ENCODE data around the gene MAST4. TPM values are rescaled to one million over a fixed set of nuclear protein-coding genes. Genes with fewer than 3 reads are reported as not detected.
A peak's percentile ranks its signal among the peaks of the same experiment; 100 is the strongest.

MAST4 gene
- total RNA-seq, 4 donors from 2014 or later: 8.2 to 203 (median 35.5) TPM

DNA sequence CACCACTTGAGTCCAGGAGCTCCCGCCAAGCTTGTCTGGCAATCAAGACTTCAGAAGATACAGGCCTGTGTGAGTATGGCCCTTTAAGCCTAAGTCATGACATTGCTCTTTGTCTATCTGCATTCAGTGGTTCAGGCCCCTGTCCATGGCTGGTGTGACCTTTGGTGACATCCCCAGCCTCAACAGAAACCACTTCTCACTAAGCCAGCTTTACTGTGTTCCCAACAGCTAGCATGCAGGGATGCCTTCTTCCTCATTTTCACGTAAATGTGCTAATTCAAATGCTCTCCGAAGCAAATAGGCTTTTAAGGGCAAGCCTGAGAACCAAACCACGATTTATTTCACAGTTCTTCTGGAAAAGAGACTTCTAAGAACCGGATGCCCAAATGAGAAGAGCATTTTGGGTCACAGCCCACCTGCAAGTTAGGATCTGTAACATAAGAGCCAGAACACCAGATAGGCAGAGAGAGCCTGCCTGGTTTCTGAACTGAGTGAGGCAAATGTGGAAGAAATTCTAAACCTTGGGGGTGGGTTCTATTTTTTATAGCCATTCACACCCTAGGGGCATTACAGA is 585.5 kb downstream of the MAST4 start:
- no peaks in the 10 kb centered on the region for H3K9me3 ChIP-seq
- H3K27ac ChIP-seq: peak overlapping the region; percentile 83 to 89
- no peak for DNase-seq
- intact Hi-C loops (cut with DNase I; ENCODE audit: low total_unique reads): no loop called here
- no peak overlapping the region for H3K4me3 ChIP-seq
- H3K27me3 ChIP-seq: no peaks in the 10 kb centered on the region
- no peaks in the 10 kb centered on the region for H3K36me3 ChIP-seq
- TF ChIP-seq POLR2A (IDR thresholded peaks at IDR 0.05): no peak
- TF ChIP-seq, protein P1, sequence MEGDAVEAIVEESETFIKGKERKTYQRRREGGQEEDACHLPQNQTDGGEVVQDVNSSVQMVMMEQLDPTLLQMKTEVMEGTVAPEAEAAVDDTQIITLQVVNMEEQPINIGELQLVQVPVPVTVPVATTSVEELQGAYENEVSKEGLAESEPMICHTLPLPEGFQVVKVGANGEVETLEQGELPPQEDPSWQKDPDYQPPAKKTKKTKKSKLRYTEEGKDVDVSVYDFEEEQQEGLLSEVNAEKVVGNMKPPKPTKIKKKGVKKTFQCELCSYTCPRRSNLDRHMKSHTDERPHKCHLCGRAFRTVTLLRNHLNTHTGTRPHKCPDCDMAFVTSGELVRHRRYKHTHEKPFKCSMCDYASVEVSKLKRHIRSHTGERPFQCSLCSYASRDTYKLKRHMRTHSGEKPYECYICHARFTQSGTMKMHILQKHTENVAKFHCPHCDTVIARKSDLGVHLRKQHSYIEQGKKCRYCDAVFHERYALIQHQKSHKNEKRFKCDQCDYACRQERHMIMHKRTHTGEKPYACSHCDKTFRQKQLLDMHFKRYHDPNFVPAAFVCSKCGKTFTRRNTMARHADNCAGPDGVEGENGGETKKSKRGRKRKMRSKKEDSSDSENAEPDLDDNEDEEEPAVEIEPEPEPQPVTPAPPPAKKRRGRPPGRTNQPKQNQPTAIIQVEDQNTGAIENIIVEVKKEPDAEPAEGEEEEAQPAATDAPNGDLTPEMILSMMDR (IDR thresholded peaks at IDR 0.05): no peak
- peaks cover 0 to 5% of the 10 kb centered on the region in 2 donors for H3K4me1 ChIP-seq

- TF ChIP-seq, protein P1 (IDR thresholded peaks at IDR 0.05): no peak
- peak; percentile 9 to 17 for TF ChIP-seq POLR2A (IDR thresholded peaks at IDR 0.05)
- H3K27ac ChIP-seq: peak overlapping the region; percentile 83 to 89
- H3K36me3 ChIP-seq: no peaks in the 10 kb centered on the region
- H3K4me1 ChIP-seq: peaks cover 0 to 5% of the 10 kb centered on the region in 2 donors
- no peaks in the 10 kb centered on the region for H3K9me3 ChIP-seq
- DNase-seq: peak; percentile 82 to 85
- H3K27me3 ChIP-seq: no peaks in the 10 kb centered on the region
- H3K4me3 ChIP-seq: no peak overlapping the region
- intact Hi-C loops (cut with DNase I; ENCODE audit: low total_unique reads): no loop called here
These were observed 586.2 kb downstream of the MAST4 start for GRCh38 chr5:67182301-67182790.

DNA sequence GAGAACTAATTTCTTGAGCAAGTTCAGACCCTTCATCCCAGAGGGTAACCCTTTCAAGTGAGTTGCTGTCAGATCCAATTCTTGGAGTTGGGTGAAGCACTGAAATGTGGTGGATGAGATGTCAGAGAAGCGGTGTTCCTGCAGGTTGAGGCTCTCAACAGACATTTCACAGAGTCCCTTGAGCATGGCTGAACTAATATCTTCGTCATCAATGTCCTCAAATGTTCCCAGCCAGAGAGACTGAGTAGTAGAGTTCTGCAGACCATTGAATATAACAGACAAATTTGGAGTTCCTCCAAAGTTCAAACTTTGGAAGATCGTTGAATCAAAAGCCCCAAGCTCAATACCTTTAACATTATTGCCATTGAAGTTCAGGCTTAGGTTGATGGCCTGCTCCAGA is 587.7 kb downstream of the MAST4 start:
- H3K4me3 ChIP-seq: no peak overlapping the region
- H3K27me3 ChIP-seq: no peaks in the 10 kb centered on the region
- no peak for TF ChIP-seq POLR2A (IDR thresholded peaks at IDR 0.05)
- TF ChIP-seq, protein P1 (IDR thresholded peaks at IDR 0.05): no peak
- no peaks in the 10 kb centered on the region for H3K9me3 ChIP-seq
- no peak for DNase-seq
- no peak overlapping the region for H3K27ac ChIP-seq
- H3K4me1 ChIP-seq: peaks cover 0 to 5% of the 10 kb centered on the region in 2 donors
- no peaks in the 10 kb centered on the region for H3K36me3 ChIP-seq
- intact Hi-C loops (cut with DNase I; ENCODE audit: low total_unique reads): no loop called here

GRCh38 chr5:67187006-67187715 is 591.0 kb downstream of the MAST4 start:
- Histone ChIP-seq H3K27me3 (no peaks in the 10 kb centered on the region), H3K9me3 (no peaks in the 10 kb centered on the region), H3K27ac (no peak overlapping the region), H3K4me1 (peaks cover 4 to 5% of the 10 kb centered on the region in 2 donors), H3K36me3 (no peaks in the 10 kb centered on the region), H3K4me3 (no peak overlapping the region)
- no peak for DNase-seq
- TF ChIP-seq, protein P1 (IDR thresholded peaks at IDR 0.05): no peak
- TF ChIP-seq POLR2A (IDR thresholded peaks at IDR 0.05): no peak
- intact Hi-C loops (cut with DNase I; ENCODE audit: low total_unique reads): no loop called here

All from uterus (tissue), 4 donors.